Measurements from ENCODE around the gene SLMAP. TPM values are rescaled to one million over a fixed set of nuclear protein-coding genes. Genes with fewer than 3 reads are reported as not detected.

Gene SLMAP
- polyA plus RNA-seq, 1 experiment = 40.2 TPM

DNA sequence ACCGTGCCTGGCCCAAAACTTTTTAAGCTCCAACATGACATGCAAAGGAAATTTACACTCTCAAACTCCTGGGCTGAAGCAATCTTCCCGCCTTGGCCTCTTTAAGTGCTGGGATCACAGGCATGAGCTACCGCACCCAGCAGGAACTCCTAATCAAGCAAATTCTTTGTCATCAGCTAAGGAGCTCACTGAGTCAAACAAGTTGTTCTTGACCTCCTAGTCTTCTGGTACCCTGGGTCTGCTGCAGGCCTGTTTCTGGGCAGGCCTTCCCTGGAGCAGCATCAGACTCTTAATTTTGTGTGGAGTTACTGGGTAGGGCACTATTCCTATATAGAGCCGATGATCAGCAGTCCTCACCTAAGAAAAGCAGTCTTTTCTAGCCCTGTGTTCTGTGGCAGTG, 183.7 kb downstream of the SLMAP start:
- POLR2A ChIA-PET = interaction anchor here (0.8 kb wide), 1 partner anchor 10 kb away, joined by 3 read pairs; no protein-coding TSS in a partner anchor
- TF ChIP-seq, protein P1, sequence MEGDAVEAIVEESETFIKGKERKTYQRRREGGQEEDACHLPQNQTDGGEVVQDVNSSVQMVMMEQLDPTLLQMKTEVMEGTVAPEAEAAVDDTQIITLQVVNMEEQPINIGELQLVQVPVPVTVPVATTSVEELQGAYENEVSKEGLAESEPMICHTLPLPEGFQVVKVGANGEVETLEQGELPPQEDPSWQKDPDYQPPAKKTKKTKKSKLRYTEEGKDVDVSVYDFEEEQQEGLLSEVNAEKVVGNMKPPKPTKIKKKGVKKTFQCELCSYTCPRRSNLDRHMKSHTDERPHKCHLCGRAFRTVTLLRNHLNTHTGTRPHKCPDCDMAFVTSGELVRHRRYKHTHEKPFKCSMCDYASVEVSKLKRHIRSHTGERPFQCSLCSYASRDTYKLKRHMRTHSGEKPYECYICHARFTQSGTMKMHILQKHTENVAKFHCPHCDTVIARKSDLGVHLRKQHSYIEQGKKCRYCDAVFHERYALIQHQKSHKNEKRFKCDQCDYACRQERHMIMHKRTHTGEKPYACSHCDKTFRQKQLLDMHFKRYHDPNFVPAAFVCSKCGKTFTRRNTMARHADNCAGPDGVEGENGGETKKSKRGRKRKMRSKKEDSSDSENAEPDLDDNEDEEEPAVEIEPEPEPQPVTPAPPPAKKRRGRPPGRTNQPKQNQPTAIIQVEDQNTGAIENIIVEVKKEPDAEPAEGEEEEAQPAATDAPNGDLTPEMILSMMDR (IDR thresholded peaks at IDR 0.05; ENCODE audit: low read depth, low read length) = no peak
- DNase-seq (ENCODE audit: low read depth, low spot score) = no peak
- Histone ChIP-seq H3K9me3 (ENCODE audit: control insufficient read depth, insufficient read depth, low read length) (peaks cover 3% of the 10 kb centered on the region), H3K4me3 (ENCODE audit: low read depth, low read length) (no peak overlapping the region), H3K27ac (ENCODE audit: low read depth, low read length) (peak overlapping the region; percentile 21), H3K27me3 (ENCODE audit: control insufficient read depth, insufficient read depth, low read length) (no peaks in the 10 kb centered on the region)
- CTCF ChIA-PET = interaction anchor here (0.6 kb wide), 1 partner anchor 78 kb away, joined by 5 read pairs; no protein-coding TSS in a partner anchor

DNA sequence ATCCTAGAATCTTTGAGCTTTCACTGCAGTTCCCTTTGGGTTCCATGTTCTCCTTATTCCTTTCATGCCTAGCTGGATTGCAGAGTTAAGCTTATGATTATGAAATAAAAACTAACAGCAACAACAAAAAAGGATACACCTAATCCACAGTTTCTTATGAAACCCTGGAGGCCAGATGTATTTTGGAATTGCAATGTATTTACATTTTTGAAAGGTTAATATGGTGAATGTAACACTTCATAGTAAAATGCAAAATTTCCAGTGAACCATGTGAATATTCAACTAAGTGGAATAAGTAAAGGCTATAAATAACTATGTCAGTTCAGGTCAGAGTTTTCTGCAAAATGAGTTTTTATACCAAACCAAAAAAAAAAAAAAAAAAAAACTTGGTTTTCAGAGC, 186.3 kb downstream of the SLMAP start:
- TF ChIP-seq, protein P1 (IDR thresholded peaks at IDR 0.05; ENCODE audit: low read depth, low read length) = no peak
- H3K9me3 ChIP-seq (ENCODE audit: control insufficient read depth, insufficient read depth, low read length) = peaks cover 3% of the 10 kb centered on the region
- ChIA-PET POLR2A (no interaction called here), CTCF (no interaction called here)
- H3K4me3 ChIP-seq (ENCODE audit: low read depth, low read length) = no peak overlapping the region
- DNase-seq (ENCODE audit: low read depth, low spot score) = no peak
- H3K27ac ChIP-seq (ENCODE audit: low read depth, low read length) = no peak overlapping the region
- H3K27me3 ChIP-seq (ENCODE audit: control insufficient read depth, insufficient read depth, low read length) = no peaks in the 10 kb centered on the region

DNA sequence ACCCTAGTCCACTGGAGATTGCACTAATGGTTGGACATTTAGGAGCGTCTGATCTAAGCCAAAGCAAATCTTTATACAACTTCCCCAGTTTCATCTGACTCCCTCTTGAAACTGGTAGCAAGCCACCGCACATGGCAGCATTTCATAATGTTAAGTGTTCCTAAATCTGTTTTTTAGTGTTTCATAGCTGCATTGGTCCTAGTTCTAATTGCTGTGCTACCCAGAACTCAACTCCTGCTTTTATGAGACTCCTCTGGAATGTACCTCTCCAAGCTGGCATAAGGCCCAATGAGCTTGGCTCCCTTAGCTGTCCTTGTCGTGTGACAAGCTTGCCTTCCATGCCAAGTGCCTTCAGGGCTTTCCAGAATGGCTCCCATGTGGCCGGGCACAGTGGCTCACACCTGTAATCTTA, 186.8 kb downstream of the SLMAP start:
- Histone ChIP-seq H3K27ac (ENCODE audit: low read depth, low read length) (no peak overlapping the region), H3K27me3 (ENCODE audit: control insufficient read depth, insufficient read depth, low read length) (no peaks in the 10 kb centered on the region), H3K9me3 (ENCODE audit: control insufficient read depth, insufficient read depth, low read length) (peaks cover 3% of the 10 kb centered on the region), H3K4me3 (ENCODE audit: low read depth, low read length) (no peak overlapping the region)
- TF ChIP-seq, protein P1 (IDR thresholded peaks at IDR 0.05; ENCODE audit: low read depth, low read length) = no peak
- POLR2A ChIA-PET = no interaction called here
- CTCF ChIA-PET = interaction anchor here (1.0 kb wide), 1 partner anchor 65 kb away, joined by 5 read pairs; the partner anchor contains the start of gene FLNB
- no peak for DNase-seq (ENCODE audit: low read depth, low spot score)

DNA sequence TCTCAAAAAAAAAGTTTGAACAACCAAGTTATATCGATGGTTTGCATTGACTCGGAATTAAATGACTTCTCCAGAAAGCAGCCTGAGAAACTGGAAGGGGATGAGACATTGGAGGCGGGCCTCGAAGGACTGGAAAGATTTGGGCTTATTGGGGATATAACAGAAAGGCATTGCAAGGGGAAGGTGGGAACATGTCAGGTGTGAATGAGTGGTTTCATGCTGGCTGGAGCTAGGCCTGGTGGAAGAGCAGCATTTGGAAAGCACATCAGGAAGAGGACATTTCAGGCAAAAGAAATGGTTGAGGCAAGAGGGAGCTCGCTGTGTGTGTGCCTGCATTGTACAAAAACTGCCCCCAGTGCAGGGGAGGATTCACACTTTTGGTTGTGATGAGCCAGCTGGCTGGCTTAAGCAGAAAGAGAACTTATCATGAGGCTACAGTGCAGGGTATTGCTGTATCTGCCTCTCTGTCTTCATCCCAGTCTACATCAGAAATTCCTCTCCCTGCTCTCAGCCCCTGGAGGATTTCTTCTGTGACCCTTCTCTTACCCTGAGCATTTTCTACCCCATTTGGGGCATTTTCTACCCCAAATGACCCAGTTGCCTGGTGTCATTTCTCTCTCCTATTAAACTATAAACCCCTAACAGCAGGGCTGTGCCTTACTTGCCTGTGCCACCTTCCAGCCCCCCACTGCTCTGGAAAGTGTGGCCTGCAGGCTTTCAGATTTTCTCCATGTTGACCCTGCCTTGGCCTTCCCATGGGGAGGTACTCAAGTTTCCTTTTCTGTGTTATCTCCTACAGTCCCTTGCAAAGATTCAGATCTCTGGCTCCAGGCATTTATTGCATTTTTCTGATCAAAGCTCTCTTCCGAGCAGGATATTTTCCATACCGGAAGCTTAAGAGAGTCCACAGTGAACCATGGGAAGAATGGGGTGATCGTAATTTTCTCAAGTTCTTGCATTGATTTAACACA, 187.7 kb downstream of the SLMAP start:
- DNase-seq (ENCODE audit: low read depth, low spot score) = no peak
- ChIA-PET POLR2A (no interaction called here), CTCF (interaction anchor here (1.0 kb wide), 1 partner anchor 64 kb away, joined by 5 read pairs; the partner anchor contains the start of gene FLNB)
- Histone ChIP-seq H3K27ac (ENCODE audit: low read depth, low read length) (no peak overlapping the region), H3K9me3 (ENCODE audit: control insufficient read depth, insufficient read depth, low read length) (peaks cover 3% of the 10 kb centered on the region), H3K4me3 (ENCODE audit: low read depth, low read length) (no peak overlapping the region), H3K27me3 (ENCODE audit: control insufficient read depth, insufficient read depth, low read length) (no peaks in the 10 kb centered on the region)
- TF ChIP-seq, protein P1 (IDR thresholded peaks at IDR 0.05; ENCODE audit: low read depth, low read length) = no peak

DNA sequence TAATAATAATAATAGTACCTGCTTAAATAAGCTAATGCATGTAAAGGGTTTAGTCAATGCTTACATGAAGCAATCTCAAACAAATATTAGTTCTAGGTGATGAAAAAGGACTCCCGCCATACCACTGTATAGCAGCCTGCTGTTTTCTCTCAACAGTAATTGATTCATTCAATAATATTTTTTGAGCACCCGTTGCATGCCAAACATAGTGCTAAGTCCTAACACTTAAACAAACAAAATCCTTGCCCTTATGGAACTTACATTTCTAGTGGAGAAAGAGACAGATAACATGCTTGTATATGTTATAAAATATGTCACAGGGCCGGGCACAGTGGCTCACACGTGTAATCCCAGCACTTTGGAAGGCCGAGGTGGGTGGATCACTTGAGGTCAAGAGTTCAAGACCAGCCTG, 190.9 kb downstream of the SLMAP start:
- H3K4me3 ChIP-seq (ENCODE audit: low read depth, low read length) = no peak overlapping the region
- ChIA-PET CTCF (no interaction called here), POLR2A (interaction anchor here (0.8 kb wide), 1 partner anchor 15 kb away, joined by 3 read pairs; no protein-coding TSS in a partner anchor)
- H3K27ac ChIP-seq (ENCODE audit: low read depth, low read length) = no peak overlapping the region
- TF ChIP-seq, protein P1 (IDR thresholded peaks at IDR 0.05; ENCODE audit: low read depth, low read length) = no peak
- H3K9me3 ChIP-seq (ENCODE audit: control insufficient read depth, insufficient read depth, low read length) = no peaks in the 10 kb centered on the region
- DNase-seq (ENCODE audit: low read depth, low spot score) = no peak
- H3K27me3 ChIP-seq (ENCODE audit: control insufficient read depth, insufficient read depth, low read length) = no peaks in the 10 kb centered on the region
